ENCODE measurements around the gene CCDC78.
"Not testable (repeated sequence)": the region's sequence is repeated elsewhere in the genome, so short reads cannot be mapped to it uniquely, and the experiment has no call there.

Gene CCDC78

DNA sequence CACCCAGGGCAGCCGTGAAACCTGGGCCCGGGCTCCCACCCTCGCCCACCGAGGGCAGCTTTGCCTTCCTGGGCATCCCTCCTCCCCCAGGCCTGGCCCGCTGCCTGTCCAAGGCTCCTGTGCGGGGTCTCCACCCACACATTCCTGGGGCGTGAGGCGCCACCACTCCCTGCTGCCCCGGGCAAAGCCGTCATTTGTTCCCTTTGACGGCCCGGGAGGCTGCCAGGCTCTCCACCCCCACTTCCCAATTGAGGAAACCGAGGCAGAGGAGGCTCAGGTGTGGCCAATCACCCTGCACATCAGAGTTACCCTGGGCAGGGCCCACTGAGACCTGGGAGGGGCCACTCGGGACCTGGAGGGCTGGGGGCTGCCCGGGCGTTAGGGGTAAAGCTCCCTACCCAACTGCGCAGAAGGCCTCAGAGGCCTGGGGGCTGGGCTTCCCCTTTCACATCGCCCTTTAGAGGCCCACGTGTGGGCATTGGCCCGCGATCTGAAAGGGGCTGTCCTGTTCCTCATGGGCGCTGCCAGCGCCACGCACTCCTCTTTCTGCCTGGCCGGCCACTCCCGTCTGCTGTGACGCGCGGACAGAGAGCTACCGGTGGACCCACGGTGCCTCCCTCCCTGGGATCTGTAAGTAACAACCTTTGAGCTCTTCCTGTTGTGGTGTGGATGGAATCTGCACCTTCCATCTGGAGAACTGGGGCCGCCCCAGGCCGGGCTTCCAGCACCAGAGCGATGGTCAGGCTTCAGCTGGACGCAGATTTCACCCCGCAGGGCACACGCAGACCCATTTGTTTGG, 34.5 kb upstream of the CCDC78 start, which contains the start of gene MSLN:
Gene MSLN (plus strand): TSS at position 190 of the 799 bp plus-strand sequence. CDS start 1,947 bp downstream, outside the sequence.
- DNase-seq = no peak

DNA sequence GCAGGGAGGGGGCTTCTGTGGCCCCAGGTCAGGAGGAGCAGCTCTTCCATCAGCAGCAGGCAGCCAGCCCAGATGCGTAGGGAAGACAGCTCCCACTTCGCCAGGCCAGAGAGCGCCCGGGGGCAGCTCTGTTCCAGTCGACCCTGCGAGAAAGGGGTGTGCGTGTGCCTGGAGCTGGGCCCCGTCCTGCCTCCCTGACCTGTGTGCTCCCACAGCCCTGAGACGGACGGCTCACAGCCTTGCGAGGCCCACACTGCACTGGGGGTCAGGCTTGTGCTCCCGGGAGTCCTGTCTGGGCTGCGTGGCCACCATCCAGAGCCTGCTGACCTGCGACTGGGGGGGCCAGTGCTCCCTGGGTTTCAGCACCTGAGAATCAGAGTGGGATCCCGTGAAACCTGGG, 33.8 kb upstream of the CCDC78 start:
- DNase-seq = no peak

DNA sequence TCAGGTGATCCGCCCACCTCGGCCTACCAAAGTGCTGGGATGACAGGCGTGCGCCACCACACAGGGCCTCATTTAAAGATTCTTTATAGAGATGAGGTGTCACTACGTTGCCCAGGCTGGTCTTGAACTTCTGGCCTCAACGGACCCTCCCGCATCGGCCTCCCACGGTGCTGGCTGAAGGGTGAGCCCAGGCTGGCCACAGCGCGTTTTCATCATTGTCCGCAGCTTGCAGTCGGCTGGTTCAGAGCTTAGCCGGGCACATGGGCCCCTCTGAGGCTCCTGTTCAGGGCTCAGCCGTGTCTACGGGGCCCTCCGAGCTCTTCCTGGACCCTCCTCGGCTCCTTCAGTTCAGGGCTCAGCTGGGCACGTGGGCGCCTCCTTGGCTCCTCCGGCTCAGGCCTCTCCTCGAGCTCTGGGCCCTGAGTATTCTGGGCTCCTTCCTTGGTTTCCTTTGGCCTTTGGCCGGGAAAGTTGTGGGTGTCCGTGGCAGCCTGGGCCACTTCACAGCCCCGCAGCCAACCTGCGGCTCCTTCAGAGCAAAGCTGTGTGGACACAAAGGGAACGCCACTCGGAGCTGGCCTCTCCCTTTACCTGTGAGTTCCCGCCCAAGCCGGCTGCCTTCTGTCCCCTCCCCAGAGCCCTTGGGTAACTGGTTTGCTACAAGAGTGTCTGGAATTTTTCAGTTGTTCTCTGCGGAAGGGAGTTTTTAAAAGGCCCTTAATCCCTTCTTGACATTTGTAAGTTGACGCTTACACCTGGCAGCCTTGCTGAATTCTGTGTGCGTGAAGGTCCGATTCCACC, 33.1 kb upstream of the CCDC78 start:
- no peak for DNase-seq

DNA sequence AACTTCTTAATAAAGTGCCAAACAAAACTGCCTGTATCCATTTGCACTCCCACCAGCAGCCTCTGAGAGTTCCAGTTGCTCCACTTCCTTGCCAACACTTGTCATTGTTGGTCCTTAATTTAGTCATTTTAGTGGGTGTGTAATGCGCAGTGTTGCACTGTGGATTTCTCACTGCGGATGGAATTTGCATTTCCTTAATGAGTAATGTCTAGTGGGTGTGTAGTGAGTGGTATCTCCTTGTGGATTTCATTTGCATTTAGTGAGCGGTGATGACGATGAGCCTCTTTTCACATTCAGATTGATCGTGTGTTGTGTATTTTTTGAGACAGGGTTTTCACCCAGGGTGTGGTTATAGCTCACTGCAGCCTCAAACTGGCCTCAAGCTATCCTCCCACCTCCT, 30.2 kb upstream of the CCDC78 start:
- DNase-seq = no peak

DNA sequence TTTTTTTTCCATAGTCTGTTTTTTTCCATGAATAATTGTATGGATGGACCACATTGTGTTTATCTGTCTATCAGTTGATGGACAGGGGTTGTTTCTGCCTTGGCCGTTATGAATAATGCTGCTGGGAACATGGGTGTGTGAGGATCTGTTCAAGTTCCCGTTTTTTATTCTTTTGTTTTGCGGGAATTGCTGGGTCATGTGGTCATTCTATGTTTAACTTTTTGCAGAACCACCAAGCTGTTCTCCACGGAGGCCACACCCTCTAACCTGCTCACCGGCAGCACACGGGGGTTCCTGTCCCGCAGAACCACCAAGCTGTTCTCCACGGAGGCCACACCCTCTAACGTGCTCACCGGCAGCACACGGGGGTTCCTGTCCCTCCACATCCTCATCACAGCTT, 28.4 kb upstream of the CCDC78 start:
- no peak for DNase-seq

DNA sequence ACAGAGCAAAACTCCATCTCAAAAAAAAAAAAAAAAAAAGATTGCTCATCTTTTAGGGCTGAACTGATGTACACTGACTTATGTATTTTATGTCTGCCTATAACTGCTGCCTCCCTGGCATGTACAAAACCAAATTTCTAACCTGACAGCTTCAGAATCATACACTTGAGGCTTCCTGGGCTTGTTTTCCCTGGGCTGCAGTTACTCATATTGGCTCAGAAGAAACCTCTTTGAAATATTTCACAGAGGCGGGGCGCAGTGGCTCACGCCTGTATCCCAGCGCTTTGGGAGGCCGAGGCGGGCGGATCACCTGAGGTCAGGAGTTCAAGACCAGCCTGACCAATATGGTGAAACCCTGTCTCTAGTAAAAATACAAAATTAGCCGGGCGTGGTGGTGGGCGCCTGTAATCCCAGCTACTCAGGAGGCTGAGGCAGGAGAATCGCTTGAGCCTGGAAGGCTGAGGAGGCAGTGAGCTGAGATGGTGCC, 27.9 kb upstream of the CCDC78 start:
- DNase-seq = not testable (repeated sequence)

DNA sequence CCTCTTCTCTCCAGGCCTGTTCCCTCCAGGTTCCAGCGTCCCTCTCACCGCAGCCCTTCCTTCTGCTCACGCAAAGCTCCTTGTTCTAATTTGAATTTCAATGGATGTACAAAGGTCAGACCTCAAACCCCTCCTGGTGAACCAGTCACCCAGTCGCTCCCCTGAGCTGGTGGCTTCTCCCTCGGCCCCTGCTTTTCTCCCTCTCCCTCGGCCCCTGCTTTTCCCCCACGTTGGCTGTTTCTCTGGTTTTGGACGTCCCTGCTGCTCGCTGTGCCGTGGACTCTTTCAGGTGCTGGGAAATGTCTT, 25.7 kb upstream of the CCDC78 start:
- DNase-seq = no peak

DNA sequence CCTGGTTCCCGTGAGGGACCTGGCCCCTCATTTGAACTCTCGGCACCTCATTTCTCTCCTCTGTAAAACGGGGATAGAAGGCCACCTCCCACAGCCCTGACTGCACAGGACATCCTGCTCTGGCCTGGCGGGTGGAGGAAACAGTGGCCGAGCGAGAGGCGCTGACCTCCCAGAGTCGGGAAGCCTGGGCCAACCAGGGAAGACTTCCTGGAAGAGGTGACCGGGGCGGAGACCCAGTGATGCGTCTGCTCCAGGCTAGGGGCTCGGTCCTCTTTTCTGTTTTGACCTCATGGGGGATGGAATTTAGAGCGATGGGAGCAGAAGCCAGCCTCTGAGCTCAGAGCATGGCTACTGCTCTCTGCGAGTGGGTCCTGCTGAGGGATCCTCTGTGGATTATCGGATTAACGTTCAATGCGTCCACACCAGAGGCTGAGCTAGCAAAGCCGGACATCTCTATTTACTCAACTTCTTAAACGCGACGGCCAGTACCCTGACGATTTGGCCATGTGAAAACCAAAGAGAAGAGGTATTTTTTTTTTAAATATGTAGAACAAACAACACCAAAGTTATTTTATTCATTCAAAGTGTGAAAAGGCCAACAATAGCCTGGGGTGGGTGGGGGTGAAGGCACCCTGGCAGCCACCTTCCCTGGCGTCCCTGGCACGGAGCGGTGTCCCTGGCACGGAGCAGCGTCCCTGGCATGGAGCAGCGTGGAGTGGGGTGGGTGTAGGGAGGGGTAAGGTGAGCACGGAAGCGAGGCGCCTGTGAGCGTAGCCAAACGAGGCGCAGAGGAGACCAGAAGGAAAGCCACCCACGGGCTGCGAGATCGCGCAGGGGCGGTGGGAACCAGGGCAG, 25.1 kb upstream of the CCDC78 start:
- no peak for DNase-seq

DNA sequence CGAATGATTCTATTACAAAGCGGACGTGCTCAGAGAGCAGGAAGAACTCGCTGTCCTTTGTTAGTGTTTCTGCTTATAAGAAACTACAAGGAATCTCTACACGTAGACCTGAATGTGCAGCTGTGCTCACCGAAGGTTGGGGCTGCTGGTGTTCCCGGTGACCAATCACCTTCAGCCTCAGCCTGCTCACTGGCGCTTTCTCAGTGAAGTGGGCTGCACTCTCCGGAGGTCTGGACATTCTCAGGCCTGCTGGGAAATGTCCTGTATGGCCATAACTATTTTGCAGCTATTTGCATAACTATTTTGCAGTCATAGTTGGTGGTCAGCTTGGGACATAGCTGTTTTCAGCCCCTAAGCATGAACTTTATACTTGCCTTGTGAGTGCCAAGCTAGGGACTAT, 24.2 kb upstream of the CCDC78 start:
- no peak for DNase-seq

DNA sequence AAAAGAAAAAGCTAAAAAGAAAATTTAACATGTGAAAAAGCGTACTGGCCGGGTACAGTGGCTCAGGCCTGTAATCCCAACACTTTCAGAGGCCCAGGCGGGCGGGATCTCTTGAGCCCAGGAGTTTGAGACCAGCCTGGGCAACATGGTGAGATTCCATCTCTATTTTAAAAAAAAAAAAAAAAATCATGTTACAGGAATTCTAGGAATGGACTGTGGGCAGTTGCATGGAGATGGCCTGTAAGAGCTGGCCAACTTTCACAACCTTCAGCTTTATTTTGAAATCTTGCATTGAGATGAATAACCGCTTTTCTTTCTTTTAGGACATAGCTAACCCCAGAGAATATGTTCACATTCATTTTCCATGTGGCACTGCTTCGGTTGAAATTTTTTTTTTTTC, 22.8 kb upstream of the CCDC78 start:
- peak; percentile 80 for DNase-seq

DNA sequence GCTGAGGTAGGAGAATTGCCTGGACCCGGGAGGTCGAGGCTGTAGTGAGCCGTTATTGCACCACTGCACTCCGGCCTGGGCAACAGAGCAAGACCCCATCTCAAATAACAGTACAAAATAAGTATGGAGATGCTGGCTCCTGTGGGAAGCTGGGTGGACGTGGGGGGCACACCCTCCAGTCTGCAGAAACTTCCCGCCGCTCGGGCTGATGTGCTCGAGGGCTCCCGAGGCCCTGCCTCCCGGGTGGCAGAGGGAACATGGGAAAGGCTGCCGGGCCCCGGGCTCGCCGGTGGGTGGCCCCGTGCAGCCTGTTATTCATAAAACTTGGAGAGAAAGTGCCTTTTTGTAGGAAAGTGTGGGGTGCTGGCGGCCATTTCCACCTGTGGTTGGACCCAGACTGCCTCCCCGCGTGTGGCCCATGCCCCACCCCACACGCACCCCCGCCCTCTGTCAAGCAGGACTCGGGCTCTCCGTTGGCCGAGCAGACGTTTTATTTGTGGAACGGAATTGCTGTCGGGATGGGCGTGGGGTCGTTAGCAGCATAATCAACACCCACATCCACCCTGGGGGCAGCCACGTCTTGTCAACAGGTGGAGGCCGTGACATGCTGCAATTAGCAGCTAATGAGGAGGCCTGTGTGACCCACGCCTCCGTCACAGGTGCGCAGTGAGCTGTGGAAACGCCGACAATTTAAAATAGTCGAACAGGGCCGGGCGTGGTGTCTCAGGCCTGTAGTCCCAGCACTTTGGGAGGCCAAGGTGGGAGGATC, 21.9 kb upstream of the CCDC78 start:
- no peak for DNase-seq

DNA sequence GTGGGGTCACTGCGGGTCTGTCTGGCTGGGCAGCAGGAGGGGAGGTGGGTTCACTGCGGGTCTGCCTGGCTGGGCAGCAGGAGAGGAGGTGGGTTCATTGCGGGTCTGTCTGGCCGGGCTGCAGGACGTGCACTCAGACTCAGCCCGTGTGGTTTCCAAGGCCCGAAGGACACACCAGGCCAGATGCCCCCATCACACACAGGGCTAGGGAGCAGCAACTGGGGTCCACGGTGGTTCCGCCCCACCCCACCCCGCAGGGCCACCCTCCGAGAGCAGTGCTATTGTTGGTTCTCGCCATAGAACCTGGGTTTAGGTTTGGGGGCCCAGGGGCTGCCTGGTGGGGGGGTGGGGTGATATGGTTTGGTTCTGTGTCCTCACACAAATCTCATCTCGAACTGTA, 20.4 kb upstream of the CCDC78 start:
- no peak for DNase-seq

DNA sequence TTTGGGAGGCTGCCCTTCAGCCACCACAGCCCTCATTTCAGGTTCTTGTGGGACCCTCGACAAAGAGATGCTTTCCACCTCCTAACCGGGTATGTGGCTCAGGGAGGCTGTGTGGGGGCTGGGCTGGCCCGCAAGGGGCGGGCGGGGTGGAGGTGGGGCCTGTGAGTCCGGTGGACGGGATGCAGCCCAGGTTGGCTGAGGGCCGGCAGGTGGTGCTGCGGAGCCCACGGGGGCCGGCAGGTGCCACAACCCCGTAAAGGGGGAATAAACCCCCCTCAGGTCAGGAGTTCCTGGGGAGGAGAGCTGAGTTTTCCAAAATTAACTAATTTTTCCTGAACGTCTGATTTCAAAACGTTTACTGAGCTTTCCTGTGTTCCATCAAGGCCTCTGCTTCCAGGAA, 19.5 kb upstream of the CCDC78 start:
- DNase-seq = no peak

DNA sequence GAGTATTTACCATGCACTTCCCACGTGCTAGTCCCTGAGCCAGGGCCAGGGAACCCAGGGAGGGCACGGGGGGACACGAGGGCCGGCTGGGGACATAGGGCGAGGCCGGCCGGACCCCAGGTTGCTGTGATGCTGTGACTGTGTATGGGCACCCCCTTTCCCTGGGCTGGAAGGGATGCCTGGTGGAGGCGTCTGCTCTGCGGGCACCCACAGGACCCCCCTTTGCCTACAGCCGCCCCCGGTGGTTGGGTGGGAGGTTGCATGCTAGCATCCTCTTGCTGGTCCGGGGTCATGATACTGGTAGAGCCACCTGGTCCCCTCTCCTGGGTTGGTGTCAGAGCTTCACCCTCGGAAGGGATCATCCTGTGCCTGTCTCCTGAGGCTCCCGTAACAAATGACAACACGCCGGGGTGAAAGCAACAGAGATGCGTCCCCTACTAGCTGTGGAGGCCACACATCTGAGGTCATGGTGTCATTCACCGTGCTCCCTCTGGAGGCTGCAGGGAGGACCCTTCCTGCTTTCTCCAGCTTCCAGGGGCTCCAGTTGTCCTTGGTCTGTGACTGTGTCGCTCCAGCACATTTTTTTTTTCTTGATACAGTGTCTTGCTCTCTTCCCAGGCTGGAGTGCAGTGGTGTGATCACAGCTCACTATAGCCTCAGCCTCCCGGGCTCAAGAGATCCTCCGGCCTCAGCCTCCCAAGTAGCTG, 17.7 kb upstream of the CCDC78 start:
- no peak for DNase-seq

DNA sequence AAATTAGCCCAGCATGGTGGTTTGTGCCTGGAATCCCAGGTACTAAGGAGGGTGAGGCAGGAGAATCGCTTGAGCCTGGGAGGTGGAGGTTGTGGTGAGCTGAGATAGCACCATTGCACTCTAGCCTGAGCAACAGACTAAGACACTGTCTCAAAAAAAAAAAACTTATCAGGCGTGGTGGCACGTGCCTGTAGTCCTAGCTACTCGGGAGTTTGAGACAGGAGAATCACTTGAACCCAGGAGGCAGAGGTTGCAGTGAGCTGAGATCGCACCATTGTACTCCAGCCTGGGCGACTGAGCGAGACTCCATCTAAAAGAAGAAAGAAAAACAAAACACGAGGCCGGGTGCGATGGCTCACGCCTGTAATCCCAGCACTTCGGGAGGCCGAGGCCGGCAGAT, 16.7 kb upstream of the CCDC78 start:
- DNase-seq = not testable (repeated sequence)

DNA sequence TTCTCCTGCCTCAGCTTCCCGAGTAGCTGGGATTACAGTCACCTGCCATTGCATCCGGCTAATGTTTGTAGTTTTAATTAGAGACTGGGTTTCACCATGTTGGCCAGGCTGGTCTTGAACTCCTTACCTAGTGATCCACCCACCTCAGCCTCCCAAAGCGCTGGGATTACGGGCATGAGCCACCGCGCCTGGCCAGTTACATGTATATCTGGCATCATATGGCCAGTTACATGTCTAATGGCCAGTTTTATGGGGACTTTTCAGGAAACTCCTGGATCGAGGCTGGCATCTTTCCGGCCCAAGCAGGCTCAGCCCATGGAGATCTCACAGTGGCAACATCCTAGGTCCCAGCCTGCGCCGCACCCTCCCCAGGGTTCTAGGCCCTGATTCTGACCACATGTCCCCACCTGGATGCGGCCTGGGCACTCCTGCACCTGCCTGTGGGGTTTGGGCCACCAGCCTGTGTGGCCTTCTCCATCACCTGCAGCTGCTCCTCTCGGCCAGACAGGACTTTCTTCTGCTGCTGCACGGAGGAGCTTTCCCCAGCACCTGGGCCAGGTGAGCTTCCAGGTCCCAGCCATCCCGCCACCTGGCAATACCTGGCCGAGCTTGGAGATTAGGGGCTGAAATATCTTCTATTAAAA, 15.9 kb upstream of the CCDC78 start:
- no peak for DNase-seq

DNA sequence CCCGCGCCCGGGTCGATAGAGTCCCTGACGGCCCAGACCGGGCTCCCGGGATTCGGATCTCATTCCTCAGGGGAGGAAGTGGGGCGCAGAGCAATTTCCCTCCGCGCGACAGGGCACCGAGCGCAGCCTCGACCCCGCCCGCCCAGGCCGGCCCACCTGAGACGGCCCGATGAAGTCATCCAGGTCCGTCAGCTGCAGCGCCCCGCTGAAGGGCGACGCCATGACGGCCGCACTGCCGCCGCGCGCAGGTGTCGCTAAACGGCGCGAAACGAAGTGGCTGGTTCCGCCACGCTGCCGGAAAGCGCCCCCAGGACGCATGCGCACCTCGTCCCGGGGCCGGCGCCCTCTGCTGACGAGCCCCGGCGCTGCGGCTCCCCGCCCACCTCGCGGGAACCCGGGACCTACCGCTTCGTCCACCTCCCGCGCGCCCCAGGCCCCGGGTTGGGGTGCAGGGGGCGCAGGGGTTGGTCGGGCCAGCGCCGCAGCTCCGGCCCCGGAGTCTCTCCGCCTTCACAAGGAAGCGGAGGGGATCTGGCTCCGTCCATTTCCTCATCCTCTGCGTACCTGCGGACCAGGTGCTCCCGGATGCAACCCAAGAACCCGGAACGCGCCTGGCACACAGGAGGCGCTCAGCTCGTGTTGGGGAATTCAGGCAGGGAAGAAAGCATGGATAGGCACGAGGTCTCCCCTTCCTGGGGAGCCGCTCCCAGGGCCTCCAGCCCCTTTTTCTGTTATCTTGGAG, 14.7 kb upstream of the CCDC78 start, which contains the start of gene CIAO3:
Gene CIAO3 (minus strand): TSS at position 234 of the 742 bp plus-strand sequence. CDS start 12 bp downstream, at position 222.
- peak; percentile 86 for DNase-seq

DNA sequence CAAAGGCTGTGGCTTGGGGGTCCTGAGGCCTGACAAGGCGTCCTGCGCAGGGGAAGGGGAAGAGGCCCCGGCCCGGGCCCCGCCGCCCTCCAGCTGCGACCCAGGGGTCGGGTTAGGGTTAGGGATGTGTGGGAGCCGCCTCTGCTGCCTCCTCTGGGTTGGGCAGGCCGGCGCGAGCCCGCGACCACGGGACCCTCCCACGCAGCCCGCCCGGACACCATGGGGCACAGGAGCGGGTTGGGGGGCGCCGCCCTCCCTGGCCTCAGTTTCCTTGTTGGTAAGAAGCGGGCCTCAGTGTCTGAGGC, 14.2 kb upstream of the CCDC78 start:
- no peak for DNase-seq

DNA sequence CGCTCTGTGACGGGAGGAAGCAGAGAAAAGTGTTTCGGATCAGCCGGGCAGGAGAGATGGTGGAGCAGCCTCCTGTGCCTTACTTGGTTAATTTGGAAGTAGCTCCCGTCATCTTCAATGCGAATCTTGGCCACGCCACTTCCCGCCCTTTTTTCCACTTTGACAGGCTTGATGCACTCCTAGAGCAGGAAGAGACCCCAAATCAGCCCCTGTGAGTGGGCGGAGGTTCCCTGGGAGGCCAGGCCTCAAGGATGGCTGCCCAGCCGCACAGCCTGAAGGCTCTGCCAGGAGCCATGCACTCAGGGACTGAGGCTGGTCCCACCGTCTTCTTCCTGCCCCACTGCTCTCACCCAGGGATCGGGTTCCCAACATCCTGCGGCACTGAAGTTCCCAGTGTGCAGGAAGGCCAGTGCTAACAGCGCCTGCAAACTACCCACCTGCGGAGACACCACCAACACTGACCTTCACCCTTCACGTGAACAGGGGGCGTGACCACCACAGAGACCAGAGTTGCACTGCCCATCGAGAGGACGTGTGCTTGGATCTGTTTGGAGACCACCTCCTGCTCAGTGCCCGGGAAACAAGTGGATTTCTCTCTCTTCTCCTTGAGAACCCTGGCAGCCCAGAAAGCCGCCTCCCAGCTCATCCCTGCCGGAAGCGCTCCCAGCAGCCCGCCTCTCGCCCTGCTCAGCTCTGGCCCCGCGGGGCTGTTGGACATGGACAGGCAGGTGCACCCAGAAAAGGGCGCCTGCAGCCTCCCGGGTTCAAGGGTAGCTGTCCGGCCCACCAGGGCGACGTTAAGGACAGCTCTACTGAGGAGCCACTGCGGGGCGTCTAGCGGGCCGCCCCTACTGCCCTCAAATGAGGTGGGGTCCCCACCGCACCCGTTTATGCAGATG, 13.6 kb upstream of the CCDC78 start:
- DNase-seq = no peak
